GM19467 (cell line): ENCODE results near the gene USP6NL.
"Not testable (repeated sequence)": the region's sequence is repeated elsewhere in the genome, so short reads cannot be mapped to it uniquely, and the experiment has no call there.

Experiments used
- ATAC-seq: cut with Tn5 transposase; IDR thresholded peaks from one replicate; pipeline ENCODE4 v1.9.1; 2021; ENCODE audit warnings: mild to moderate bottlenecking, moderate library complexity; ENCODE audit not compliant: unreplicated experiment

Gene USP6NL

GRCh38 chr10:11611248-11612020, at the start of gene USP6NL:
USP6NL (minus strand) TSS chr10:11611650; CDS start chr10:11597634, 14,016 bp downstream.
- peak; percentile 61 for ATAC-seq

- ATAC-seq: no peak
Measured at GRCh38 chr10:11658801-11659368, 47.4 kb upstream of the USP6NL start.

- no peak for ATAC-seq
Measured at GRCh38 chr10:11655836-11656235, 44.4 kb upstream of the USP6NL start.

DNA sequence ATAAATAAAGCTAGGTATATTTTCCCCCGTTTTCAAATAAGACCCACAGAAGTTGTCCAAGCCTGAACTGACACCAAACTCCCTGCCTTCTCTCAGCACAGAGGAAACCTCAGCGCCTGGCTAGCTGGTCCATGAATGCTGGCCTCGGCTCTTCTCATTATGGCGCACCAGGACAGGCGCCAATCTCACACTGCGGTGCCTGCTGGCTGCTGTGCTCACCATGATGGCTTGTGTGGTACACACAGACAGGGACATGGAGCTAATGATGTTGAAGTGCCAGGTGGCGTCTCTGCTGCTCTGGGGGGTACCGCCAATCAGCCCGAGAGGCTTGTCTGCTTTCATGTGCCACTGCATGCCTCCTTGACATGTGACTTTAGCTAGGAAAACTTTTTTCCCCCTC, 43.2 kb upstream of the USP6NL start:
- ATAC-seq: no peak

- ATAC-seq: no peak
Measured at GRCh38 chr10:11653758-11654471, 42.5 kb upstream of the USP6NL start.

DNA sequence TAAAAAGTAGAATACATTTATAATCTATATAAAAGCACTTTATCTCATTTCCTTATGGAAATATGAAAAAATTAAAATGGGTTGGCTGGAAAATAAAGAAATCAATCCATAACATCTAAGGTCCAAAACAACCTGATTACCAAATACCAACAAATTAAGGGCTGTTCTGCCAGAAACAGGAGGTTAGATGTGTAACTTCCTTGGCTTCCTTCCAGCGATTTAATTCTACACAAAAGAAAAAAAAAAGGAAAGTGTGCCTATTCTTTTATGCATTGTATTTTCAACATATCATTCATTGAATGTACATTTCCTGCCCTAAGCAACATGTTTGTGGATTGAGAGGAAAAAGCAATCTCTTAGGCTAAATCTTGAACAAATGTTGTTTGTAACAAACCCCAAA, 36.2 kb upstream of the USP6NL start:
- no peak for ATAC-seq

- ATAC-seq: no peak
Measured at GRCh38 chr10:11646450-11646849, 35.0 kb upstream of the USP6NL start.

- no peak for ATAC-seq
Measured at GRCh38 chr10:11643039-11643438, 31.6 kb upstream of the USP6NL start.

GRCh38 chr10:11642566-11642965, 31.1 kb upstream of the USP6NL start:
- no peak for ATAC-seq

- ATAC-seq: no peak
Measured at GRCh38 chr10:11639849-11640764, 28.7 kb upstream of the USP6NL start.

GRCh38 chr10:11639362-11639761, 27.9 kb upstream of the USP6NL start:
- no peak for ATAC-seq

- no peak for ATAC-seq
Measured at GRCh38 chr10:11638055-11638698, 26.7 kb upstream of the USP6NL start.

DNA sequence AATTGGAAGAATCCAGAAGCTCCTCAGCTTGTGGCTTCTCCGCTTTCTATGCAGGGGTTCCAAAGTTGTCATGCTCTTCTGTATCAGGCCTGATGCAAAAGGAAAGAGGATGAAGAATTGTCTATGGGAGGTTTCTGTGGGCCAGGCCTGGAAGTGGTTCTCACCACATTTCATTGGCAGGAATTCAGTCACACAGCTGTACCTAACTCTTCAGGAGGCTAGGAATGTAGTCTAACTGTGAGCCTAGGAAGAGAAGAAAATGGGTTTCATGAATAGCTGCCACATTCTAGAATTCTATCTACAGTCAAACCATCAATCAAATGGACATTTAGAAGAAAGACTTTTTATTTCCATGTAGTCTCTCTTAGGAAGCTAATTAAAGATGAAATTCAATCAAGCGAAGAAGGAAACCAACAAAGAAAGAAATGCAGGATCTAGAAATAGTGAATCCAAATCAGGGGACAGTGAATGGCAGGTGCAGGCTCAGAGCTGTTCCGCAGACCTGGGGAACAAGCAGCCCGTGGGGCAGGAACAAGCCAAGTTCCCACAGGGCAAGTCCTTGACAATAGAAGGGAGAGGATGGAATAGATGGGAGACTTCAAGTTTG, 25.4 kb upstream of the USP6NL start:
- ATAC-seq: no peak

DNA sequence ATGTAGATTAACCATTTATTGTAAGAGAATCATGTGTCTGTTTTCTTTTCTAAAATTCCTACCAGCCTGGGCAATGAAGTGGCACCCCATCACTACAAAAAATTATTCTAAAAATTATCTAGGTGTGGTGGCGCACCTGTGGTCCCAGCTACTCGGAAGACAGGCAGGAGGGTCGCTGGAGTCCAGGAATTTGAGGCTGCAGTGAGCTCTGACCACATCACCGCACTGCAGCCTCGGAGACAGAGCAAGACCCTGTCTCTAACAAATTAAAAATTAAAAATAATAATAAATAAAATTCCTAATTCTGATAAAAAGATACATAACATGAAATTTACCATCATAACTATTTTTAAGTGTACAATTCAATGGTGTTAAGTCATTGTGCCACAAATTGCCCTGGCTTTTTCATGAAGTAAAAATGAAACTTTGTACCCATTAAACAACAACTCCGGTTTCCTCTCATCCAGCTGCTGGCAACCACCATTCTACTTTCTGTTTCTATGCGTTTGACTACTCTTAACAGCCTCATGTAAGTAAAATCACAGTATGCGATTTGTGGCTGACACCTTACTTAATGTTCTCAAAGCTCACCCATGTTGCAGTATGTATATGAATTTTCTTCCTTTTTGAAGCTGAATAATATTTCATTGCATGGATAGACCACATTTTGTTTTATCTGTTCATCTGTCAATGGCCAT, 20.6 kb upstream of the USP6NL start:
- peak; percentile 96 for ATAC-seq

DNA sequence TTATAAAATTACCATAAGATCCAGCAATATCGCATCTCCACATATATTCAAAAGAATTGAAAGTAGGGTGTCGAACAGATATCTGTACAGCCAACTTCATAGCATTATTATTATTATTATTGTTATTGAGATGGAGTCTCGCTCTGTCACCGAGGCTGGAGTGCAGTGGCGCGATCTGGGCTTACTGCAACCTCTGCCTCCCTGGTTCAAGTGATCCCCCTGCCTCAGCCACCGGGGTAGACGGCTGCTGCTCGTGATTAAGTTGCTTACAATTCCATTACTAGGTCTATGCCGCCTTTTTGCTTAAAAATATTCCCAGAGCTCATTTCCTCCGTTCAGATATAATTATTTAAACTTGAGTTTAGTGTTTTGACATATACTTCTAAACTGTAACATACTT, 19.8 kb upstream of the USP6NL start:
- ATAC-seq: no peak

DNA sequence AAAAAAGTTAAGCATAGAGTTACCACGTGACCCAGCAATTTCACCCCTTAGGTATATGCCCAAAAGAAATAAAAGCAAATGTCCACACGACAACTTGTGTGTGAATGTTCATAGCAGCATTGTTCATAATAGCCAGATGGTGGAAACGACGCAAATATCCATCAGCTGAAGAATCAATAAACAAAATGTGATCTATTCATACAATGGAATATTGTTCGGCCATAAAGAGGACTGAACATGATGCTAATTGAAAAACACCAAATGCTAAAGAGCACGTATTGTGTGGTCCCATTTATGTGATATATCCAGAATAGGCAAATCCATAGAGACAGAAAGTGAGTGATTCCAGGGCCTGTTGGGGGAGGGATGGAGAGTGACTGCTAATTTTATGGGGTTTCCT, 18.3 kb upstream of the USP6NL start:
- no peak for ATAC-seq

DNA sequence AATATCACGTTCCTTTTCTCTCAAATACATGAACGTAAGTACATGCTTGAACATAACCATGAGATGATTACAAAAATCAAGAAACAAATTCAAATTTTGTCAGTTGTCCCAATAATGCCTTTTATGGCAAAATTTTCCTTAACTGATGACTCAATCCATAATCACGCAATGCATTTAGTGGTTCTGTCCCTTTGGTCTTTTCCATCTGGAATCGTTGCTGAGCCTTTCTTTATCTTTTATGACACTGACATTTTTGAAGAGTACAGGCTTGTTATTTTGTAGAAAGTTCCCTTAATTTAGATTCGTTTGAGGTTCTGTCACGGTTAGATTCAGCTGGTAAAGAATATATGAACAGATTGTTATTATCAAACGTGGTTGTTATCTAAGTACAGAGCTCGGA, 16.5 kb upstream of the USP6NL start:
- not testable (repeated sequence) for ATAC-seq

DNA sequence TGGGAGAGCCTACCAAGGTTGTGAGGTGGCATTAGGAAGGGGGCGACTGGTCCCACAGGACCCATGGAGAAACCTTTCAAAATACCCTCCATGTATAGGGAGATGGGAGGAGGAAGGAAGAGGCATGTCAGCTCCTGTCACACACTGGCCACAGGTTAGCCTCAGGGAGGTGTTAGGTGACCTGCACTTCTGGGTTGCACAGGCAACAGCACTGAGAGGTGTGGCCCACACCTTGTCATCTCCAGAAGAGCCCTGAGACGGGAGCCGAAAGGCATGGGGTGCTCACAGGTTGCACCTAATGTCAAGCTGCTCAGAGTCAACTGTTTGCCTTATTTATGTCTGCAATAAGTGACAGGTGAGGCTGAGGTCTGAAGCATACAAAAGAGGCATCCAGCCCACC, 14.6 kb upstream of the USP6NL start:
- ATAC-seq: no peak

DNA sequence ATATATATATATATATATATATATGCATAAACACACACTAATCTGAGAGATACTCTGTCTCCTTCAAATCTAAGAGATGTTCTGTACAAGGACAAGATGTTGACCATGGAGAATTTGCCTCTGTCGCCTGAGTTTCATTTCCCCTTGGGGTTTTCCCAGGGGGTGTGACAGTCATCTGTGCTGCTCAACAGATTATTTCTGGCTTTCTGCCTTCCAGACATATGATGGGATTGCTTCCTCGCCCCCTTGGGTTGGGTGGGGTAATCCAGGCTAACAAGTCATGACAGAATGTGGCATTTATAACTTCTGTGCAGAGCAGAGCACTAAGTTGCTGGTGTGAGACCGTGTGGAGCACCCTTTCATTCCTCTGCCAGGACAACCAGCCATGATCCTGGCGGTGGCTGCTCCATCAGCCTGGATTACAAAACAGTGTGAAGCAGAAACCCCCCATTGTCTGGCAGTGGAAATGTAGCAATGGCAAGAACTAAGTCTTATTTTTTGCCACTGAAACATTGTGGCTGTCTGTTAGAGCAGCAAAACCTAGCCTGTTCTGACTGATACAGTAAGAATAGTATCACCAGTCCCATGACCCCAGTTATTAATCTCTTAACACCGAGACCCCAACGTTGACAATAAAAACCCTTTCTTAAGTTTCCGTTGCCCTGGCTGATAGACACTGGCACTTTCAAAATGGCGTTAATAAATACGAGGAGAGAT, 13.7 kb upstream of the USP6NL start:
- peak; percentile 55 for ATAC-seq
